Measurements from ENCODE around the gene C4orf50. TPM values are rescaled to one million over a fixed set of nuclear protein-coding genes. Genes with fewer than 3 reads are reported as not detected.

The C4orf50 gene
- total RNA-seq, 4 donors from 2014 or later, result 0.14 to 4.9 (median 0.32) TPM; not detected in 1

GRCh38 chr4:6050551-6050950, 32.3 kb upstream of the C4orf50 start:
- in situ Hi-C loops (cut with MboI; ENCODE audit: low pct_ligation_motif_present in 1 of 4, low pct_unique_long_range_greater_than_20kb in 1 of 4, low sequenced_read_pairs in 3 of 4) (no loop called here), intact Hi-C loops (cut with DNase I; ENCODE audit: low total_unique reads) (no loop called here)
- Histone ChIP-seq H3K27ac (no peak overlapping the region), H3K4me1 (no peaks in the 10 kb centered on the region), H3K36me3 (no peaks in the 10 kb centered on the region), H3K27me3 (no peaks in the 10 kb centered on the region), H3K4me3 (no peak overlapping the region), H3K9me3 (no peaks in the 10 kb centered on the region)
- no peak for DNase-seq
- 68 to 70% methylated on average over 13 to 17 of the region's 17 CpGs for WGBS, 2 donors (ENCODE audit: low coverage in 1 of 2)
- TF ChIP-seq POLR2AphosphoS5 (IDR thresholded peaks at IDR 0.05), result no peak
- TF ChIP-seq CTCF (IDR thresholded peaks at IDR 0.05), result no peak
- TF ChIP-seq EP300 (IDR thresholded peaks at IDR 0.05; ENCODE audit: low read depth), result no peak

- Histone ChIP-seq H3K9me3 (no peaks in the 10 kb centered on the region), H3K36me3 (no peaks in the 10 kb centered on the region), H3K27ac (no peak overlapping the region), H3K4me1 (no peaks in the 10 kb centered on the region), H3K27me3 (no peaks in the 10 kb centered on the region), H3K4me3 (no peak overlapping the region)
- DNase-seq, result no peak
- 87 to 100% methylated on average over 2 to 8 of the region's 8 CpGs for WGBS, 2 donors (ENCODE audit: low coverage in 1 of 2)
- TF ChIP-seq POLR2A (IDR thresholded peaks at IDR 0.05), result no peak
- no peak for TF ChIP-seq EP300 (IDR thresholded peaks at IDR 0.05; ENCODE audit: low read depth)
- in situ Hi-C loops (cut with MboI; ENCODE audit: low pct_ligation_motif_present in 1 of 4, low pct_unique_long_range_greater_than_20kb in 1 of 4, low sequenced_read_pairs in 3 of 4) (no loop called here), intact Hi-C loops (cut with DNase I; ENCODE audit: low total_unique reads) (no loop called here)
These were observed 31.8 kb upstream of the C4orf50 start for GRCh38 chr4:6049985-6050384.

GRCh38 chr4:6049278-6049677, 31.0 kb upstream of the C4orf50 start:
- H3K4me3 ChIP-seq, result no peak overlapping the region
- TF ChIP-seq EP300 (IDR thresholded peaks at IDR 0.05; ENCODE audit: low read depth) (no peak), CTCF (IDR thresholded peaks at IDR 0.05) (no peak), POLR2A (IDR thresholded peaks at IDR 0.05) (no peak), POLR2AphosphoS5 (IDR thresholded peaks at IDR 0.05) (no peak)
- intact Hi-C loops (cut with DNase I; ENCODE audit: low total_unique reads) (no loop called here), in situ Hi-C loops (cut with MboI; ENCODE audit: low pct_ligation_motif_present in 1 of 4, low pct_unique_long_range_greater_than_20kb in 1 of 4, low sequenced_read_pairs in 3 of 4) (no loop called here)
- 86 to 91% methylated on average over 5 to 12 of the region's 12 CpGs for WGBS, 2 donors (ENCODE audit: low coverage in 1 of 2)
- no peaks in the 10 kb centered on the region for H3K27me3 ChIP-seq
- H3K27ac ChIP-seq, result no peak overlapping the region
- H3K36me3 ChIP-seq, result no peaks in the 10 kb centered on the region
- DNase-seq, result no peak
- no peaks in the 10 kb centered on the region for H3K4me1 ChIP-seq
- H3K9me3 ChIP-seq, result no peaks in the 10 kb centered on the region

GRCh38 chr4:6048537-6048936, 30.3 kb upstream of the C4orf50 start:
- intact Hi-C loops (cut with DNase I; ENCODE audit: low total_unique reads) (no loop called here), in situ Hi-C loops (cut with MboI; ENCODE audit: low pct_ligation_motif_present in 1 of 4, low pct_unique_long_range_greater_than_20kb in 1 of 4, low sequenced_read_pairs in 3 of 4) (no loop called here)
- Histone ChIP-seq H3K36me3 (no peaks in the 10 kb centered on the region), H3K27me3 (no peaks in the 10 kb centered on the region), H3K27ac (no peak overlapping the region), H3K9me3 (no peaks in the 10 kb centered on the region), H3K4me3 (no peak overlapping the region), H3K4me1 (no peaks in the 10 kb centered on the region)
- DNase-seq, result no peak
- TF ChIP-seq EP300 (IDR thresholded peaks at IDR 0.05; ENCODE audit: low read depth) (no peak), CTCF (IDR thresholded peaks at IDR 0.05) (no peak), POLR2A (IDR thresholded peaks at IDR 0.05) (no peak), POLR2AphosphoS5 (IDR thresholded peaks at IDR 0.05) (no peak)
- WGBS, 2 donors (ENCODE audit: low coverage in 1 of 2), result 57 to 79% methylated on average over 7 to 12 of the region's 12 CpGs

GRCh38 chr4:6047130-6047673, 29.0 kb upstream of the C4orf50 start:
- in situ Hi-C loops (cut with MboI; ENCODE audit: low pct_ligation_motif_present in 1 of 4, low pct_unique_long_range_greater_than_20kb in 1 of 4, low sequenced_read_pairs in 3 of 4), result no loop called here
- Histone ChIP-seq H3K27me3 (no peaks in the 10 kb centered on the region), H3K36me3 (no peaks in the 10 kb centered on the region), H3K27ac (no peak overlapping the region), H3K9me3 (no peaks in the 10 kb centered on the region), H3K4me1 (no peaks in the 10 kb centered on the region), H3K4me3 (no peak overlapping the region)
- 60 to 62% methylated on average over 3 to 15 of the region's 15 CpGs for WGBS, 2 donors (ENCODE audit: low coverage in 1 of 2)
- no peak for DNase-seq
- intact Hi-C loops (cut with DNase I; ENCODE audit: low total_unique reads), result no loop called here
- no peak for TF ChIP-seq POLR2AphosphoS5 (IDR thresholded peaks at IDR 0.05)
- no peak for TF ChIP-seq EP300 (IDR thresholded peaks at IDR 0.05; ENCODE audit: low read depth)
- no peak for TF ChIP-seq CTCF (IDR thresholded peaks at IDR 0.05)
- no peak for TF ChIP-seq POLR2A (IDR thresholded peaks at IDR 0.05)
